Measurements from ENCODE around the gene PDE4D.
"Not testable (repeated sequence)": the region's sequence is repeated elsewhere in the genome, so short reads cannot be mapped to it uniquely, and the experiment has no call there.

PDE4D gene

DNA sequence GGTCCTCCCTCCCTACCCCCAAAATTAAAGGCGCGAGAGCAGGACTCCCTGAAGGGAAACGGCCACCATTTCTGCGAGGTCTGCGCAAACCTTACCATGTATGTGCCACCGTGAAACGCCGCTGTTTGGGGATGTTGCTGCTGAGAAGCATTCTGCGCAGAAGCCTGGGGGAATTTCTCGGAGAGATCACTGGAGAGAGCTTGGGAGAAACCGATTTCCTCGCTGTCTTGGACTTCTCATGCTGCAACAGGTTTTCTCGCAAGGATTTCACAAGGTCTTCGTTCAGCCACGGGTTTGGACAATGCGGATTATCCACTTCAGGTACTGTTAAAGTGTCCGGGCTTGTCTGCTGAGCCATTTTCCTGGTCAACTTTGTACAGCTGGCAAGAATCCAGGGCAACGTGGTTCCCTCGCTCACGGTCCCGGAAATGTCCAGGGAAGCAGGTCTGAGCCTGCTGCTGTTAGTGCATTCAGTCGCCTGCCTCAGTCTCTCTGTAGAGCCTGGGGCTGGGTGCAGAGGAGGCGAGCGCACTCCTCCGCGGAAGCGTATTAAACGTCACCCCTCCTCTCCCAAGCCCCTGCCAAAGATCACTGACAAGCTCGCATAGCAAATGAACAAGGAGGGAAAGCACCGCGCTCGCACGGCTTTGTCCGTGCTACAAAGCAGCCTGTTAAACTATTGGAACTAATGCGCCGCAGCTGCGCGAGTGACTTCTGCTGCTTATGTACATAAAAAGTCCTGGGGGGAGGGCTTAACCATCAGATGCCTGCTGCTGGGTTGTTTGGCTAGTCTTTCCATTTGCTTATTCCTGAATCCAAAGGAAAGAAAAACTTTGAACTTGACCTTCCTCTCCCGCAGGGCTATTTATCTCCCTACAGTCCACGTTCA, 125.1 kb downstream of the PDE4D start:
- DNase-seq (ENCODE audit: low read depth): no peak

DNA sequence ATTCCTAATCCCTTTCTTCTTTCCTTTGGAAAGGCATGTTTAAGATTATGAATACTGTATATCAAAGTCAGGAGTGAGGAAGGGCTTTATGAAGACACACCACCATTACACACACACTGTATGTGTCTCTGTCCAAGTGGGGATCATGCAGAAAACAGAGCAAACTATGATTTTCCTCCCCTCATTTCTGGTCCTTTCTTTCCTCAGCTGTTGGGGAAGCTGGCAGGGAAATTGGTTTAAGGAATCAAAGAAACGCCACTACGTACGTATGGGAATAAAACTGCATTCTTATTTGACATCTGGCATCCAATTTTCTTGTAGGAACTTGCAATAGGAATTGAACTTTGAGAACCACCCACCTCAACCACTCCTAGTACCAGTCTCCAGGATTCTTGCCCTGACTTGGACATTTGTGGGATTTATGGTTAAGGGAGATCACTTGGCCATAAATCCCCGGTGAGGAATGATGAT, 125.8 kb downstream of the PDE4D start:
- no peak for DNase-seq (ENCODE audit: low read depth)

DNA sequence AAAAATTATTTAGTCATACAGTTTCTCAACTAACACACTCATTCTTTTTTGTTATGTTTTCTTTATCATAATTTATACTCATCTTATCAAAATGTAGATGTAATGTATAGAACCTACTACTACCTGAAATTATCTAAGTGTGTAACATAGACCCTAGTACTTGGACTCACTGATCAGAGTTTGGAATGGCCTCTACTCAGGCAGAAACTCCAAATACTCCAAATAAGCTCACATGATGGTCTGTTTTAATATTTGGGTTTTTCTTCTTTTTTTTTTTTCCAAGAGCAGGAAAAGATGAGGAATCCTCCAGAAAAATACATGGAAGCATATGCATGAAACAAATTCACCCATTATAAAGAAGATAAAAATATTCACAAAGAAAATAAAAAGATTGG, 126.3 kb downstream of the PDE4D start:
- DNase-seq (ENCODE audit: low read depth): no peak

DNA sequence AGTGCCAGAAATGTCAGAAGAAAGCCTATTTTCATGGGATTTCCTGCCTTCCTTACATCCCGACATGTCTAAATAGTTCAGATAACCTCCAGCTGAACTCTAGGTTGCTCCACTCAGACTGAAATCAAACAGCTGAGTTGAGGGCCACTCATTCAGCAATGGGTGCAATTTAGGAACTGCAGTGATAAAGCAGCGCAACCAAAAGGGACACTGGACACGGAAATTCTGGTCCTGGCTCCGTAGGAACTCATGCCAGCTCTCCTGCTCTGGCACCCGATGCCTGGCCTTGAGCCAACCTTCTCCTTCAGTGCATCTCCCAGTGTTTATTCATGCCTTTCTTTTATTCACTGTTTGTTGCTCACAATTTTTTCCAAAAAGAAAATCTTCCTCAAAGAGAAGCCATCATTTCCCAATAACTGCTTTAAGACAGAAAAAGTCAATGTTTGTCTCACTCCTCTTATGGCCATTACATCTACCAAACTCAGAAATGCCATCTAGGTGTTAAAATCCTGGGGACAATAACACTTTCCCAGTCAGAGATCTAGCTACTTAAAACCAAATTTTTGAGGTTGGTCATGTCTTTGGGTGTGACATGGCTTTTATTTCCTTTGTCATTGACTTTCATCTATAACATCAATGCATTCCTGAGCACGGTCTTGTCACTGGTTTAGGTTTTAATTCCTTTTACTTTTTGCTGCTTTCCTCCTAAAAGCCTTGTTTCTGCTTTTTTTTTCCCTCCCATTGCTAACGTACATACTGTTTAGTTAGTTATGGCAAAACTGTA, 126.9 kb downstream of the PDE4D start:
- DNase-seq (ENCODE audit: low read depth): no peak

DNA sequence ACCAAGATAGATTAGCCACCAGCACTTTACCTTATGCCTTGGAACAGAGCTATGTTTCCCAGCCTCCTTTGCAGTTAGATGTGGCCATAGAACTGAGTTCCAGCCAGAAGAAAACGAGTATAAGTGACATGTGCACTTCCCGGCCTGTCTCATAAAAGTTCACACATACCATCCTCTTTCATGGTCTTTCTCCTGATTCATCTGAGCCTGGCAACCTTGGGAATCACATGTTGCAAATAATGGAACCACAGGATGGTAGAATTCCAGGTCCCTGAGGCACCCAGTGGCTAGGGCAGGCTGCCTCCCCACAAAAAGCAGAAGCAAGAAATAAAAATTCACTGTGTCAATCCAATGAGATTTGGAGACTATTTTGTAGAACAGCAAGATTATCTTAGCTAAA, 128.1 kb downstream of the PDE4D start:
- DNase-seq (ENCODE audit: low read depth): no peak

DNA sequence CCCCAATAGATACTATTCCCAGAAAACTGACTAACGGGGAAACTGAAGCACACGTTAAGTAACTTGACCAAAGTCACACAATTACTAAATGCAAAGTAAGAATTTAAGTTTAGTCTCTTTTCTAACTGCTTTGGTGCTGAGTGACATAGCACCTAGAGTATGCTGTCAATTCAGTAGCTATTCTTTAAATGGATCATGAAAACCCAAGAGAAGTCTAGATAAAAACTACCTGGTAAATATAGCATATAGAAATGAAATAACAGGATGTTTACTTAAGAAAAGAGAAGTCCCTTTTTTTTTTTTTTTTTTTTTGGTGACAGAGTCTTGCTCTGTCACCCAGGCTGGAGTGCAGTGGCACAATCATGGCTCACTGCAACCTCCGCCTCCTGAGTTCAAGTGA, 129.2 kb downstream of the PDE4D start:
- no peak for DNase-seq (ENCODE audit: low read depth)

DNA sequence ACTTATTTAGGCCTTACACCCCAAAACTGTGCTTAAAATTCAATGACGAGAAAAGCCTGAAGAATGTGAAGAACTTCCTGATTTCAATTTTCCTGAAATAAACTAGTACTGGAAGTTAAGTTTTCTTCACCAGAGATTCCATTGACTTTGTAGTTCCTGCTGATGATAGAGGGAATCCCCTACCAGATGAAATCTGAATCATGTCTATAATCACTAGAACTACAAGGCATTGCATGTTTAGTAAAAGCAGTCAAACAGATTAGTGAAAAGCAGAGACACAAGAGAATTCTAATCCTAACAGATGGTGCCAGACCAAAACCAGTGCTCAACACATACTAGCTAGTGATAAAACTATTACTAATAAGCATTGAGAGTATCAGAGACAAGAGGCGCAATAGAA, 130.0 kb downstream of the PDE4D start:
- no peak for DNase-seq (ENCODE audit: low read depth)

DNA sequence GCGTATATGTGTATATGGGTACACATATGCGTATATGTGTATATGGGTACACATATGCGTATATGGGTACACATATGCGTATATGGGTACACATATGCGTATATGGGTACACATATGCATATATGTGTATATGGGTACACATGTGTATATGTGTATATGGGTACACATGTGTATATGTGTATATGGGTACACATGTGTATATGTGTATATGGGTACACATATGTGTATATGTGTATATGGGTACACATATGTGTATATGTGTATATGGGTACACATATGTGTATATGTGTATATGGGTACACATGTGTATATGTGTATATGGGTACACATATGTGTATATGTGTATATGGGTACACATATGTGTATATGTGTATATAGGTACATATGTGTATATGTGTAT, 131.3 kb downstream of the PDE4D start:
- not testable (repeated sequence) for DNase-seq (ENCODE audit: low read depth)

DNA sequence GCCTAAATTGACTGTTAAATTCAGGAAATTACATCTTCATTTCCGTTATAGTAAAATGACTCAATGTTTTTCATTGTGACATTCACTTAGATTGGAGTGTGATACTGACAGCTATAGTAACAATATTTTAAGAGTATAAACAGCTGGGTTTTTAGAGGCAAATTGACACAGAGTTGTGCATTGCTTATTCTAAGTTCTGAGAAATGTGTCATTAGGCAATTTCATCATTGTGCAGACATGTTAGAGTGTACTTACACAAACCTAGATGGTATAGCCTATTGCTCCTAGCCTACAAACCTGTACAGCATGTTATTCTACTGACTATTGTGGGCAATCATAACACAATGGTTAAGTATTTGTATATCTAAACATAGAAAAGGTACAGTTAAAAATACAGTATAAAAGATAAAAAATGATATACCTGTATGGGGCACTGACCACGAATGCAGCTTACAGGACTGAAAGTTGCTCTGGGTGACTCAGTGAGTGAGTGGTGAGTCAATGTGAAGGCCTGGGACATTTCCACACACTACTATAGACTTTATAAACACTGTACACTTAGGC, 132.7 kb downstream of the PDE4D start:
- no peak for DNase-seq (ENCODE audit: low read depth)

DNA sequence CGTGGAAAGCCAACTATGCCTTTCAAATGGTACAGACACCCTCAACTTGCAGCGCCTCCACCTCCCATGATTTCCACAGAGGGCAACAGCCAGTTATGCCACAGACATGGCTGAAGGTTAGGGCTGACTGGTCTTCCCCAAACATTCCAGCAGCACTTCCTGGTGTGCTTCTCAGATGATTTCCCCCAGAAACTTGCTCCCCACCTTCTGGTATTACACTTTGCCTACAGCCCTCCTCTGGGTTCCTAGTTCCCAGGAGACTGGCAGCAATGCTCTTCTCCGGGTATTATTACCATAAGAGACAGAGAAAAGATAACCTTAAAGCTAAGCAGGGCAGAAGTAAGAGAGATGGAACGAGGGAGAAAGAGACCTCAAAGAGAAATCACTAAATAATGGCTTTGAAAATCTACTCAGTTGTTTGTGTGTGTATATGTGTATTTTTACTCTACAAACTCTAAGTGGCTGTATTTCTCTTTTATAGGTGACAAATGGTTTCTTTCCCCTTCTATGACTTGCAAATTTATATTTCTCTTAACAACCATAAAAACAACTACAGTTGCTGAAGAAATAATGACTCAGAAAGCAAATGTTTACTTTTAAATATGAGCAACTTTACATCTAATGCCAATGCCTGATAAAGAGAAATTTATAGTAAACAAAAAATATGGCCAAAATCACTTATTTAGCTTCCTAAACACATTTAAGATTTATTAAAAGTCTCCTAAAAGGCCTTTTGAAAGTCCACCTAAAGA, 133.8 kb downstream of the PDE4D start:
- DNase-seq (ENCODE audit: low read depth): no peak

DNA sequence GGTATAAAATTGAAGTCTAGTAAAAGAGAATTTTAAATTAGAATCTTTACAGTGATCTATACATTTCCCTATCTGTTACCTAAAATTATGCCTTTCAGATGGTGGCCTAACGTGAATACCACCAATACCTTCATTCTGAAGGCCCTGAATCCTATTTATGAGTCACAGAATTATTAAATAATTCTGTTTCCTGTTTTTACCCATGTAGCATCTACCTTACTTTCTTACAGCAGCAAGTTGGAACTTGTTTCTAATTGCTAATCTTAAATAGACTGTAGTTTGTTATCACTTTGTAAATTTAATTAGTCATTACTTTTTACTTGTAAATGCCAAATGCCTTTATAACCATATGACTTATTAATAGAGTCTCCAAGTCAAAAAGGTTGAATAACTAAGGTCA, 135.0 kb downstream of the PDE4D start:
- no peak for DNase-seq (ENCODE audit: low read depth)

DNA sequence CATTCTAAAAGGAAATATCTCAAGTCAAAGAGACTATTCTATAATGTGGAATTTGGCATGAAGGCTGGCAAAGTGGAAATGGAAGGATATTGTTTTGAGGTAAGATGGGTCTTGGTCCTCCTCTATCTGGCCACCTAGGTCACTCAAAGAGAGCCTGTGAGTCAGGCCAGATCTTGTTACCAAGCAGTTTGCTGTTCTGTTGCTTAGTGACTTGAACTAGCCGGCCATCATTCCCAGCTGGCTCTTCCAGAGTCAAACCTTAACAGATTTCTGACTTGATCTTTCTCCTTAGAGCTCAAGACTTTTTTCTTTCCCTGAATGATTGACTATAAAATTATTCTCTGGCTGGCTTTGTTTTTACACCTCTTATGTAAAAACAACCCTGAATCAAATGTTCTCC, 136.1 kb downstream of the PDE4D start:
- DNase-seq (ENCODE audit: low read depth): no peak

DNA sequence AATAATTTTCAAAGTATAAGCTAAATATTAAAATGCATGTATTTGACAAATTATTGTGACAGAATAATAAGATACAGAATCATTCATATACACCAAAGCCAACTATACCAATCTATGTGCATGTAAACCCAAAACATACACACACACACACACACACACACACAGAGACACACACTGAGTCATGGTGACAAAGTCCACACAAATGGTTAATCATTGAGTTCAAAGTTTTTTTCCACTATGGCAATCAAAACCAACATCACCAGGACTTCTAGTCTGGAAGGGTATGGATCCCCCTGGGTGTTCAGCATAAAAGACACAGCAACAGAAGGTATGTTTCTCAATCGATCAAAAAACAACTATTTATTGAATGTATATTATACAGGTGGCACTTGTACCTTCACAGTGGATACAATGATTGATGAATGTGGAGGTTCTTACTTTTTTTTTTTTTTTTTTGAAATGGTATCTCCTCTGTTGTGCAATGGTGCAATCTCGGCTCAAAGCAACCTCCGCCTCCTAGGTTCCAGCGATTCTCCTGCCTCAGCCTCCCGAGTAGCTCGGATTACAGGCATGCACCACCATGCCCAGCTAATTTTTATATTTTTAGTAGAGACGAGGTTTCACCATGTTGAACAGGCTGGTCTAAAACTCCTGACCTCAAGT, 137.0 kb downstream of the PDE4D start:
- no peak for DNase-seq (ENCODE audit: low read depth)

DNA sequence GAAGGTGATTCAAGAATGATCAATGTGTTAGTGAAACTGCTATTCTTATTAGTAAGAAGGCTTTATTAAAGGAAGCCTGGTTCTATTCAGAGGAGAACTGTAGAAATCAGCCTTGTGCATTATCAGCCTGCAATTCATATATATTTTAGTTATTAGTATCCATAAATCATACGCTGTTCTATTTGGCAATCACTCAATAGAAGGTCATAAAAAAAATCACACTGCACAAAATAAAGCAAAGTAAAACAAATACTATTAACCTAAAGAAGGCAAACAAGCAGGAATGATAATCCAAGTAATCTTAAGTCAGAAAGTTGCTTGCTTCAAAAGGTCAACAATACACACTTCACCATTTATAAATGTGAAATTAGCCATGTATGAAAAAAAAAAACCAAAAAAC, 138.1 kb downstream of the PDE4D start:
- no peak for DNase-seq (ENCODE audit: low read depth)

DNA sequence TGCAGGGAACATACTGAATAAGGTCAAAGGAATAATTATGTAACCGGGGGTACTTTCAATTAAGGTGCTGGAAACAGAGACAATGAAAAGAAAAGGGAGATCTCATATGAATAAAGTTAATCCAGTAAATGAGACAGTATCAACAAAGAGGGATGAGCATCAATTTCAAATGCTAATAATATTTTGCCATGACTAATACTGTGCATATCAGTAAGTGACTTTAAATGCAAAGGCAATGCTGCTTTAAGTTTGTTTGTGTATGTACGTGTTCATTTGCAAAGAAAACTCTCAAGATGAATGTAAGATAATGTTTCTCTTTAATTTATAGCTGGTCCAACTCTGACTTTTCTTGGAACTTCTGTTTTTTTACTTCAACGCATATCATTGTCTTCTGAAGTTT, 139.9 kb downstream of the PDE4D start:
- no peak for DNase-seq (ENCODE audit: low read depth)

DNA sequence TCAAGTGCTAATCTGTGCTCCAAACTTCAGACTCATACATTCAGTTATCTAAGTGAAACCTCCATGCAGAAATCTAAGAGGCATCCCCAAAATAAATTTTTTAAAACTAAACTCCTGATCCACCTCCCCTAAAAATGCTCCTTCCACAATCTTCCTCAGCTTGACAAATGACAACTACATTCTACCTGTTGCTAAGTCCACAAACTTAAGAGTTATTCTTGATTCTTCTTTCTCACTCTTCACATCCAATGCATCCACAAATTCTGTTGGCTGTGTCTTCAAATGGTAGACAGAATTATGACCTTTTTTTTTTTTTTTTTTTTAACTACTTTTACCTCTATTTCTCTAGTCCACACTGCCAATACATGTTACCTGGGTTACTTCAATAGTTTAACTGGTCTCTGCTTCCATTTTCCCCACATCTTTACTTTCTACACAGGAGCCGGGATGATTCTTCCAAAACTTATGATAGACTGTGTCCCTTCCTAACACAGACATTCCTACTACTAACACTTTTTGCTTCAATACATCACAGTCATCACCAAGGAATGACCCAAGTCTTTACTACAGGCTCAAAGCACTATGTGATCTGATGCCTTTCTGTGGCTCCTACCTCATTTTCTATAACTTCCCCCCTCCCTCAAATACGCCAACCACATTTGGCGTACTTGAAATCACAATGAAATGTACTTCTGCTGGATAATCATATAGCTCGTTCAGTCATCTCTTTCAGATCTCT, 143.6 kb downstream of the PDE4D start:
- no peak for DNase-seq (ENCODE audit: low read depth)

DNA sequence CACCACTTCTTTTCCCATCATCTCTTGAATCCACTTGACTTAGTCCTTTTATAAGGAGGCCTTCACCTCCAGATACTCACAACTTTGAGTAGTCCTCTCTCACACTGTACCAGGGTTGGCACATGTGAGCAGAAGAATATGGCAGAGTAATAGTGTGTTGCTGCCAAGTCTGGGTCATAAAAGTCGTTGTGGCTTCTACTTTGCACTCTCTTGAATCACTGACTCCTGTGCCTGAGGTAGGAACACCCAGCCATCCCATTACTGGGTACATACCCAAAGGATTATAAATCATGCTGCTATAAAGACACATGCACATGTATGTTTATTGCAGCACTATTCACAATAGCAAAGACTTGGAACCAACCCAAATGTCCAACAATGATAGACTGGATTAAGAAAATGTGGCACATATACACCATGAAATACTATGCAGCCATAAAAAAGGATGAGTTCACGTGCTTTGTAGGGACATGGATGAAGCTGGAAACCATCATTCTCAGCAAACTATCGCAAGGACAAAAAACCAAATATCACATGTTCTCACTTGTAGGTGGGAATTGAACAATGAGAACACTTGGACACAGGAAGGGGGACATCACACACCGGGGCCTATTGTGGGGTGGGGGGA, 145.4 kb downstream of the PDE4D start:
- not testable (repeated sequence) for DNase-seq (ENCODE audit: low read depth)

DNA sequence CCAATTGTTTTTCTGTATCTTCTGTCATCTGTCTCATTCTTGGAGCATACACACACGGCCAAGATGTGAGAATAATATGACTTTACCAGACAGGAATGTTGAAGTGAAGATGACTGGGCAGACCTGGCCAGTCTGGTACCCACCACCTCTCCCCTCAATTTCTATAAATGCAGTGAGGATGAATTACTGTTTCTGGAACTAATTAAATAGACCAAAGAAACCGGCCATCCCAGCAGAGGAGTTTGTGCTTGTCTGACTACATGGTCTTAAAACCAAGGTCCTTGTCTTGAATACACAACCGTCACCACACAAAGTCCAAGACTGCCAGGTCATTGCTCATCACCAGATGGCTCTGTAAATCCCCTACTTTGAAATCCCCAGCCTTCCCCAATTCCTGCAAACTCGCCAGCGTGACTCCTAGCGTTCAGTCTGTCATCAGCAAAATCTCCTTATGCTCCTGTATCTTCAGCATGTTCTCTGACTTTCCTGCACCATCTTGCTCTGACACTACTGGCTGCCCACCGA, 147.2 kb downstream of the PDE4D start:
- no peak for DNase-seq (ENCODE audit: low read depth)

DNA sequence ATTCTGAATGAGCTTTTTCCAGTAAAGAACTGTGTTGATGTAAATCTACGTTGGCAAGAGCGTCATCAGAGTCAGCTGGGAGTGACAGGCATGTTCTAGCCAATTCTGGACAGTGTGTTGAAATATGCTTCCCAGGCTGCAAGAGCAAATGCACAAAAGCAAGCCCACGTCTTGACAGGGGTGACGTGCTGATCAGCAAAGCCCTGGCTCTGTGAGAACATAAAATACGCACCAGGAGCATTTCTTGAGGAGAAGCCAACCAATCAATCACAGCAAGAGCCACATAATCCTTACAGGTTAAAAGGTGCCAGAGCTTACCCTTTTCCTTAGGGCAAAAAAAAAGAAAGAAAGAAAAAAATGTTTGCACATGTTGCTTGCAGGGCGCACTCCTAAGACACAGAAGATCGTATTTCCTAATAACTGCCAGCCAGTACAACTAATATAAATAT, 148.1 kb downstream of the PDE4D start:
- DNase-seq (ENCODE audit: low read depth): no peak

DNA sequence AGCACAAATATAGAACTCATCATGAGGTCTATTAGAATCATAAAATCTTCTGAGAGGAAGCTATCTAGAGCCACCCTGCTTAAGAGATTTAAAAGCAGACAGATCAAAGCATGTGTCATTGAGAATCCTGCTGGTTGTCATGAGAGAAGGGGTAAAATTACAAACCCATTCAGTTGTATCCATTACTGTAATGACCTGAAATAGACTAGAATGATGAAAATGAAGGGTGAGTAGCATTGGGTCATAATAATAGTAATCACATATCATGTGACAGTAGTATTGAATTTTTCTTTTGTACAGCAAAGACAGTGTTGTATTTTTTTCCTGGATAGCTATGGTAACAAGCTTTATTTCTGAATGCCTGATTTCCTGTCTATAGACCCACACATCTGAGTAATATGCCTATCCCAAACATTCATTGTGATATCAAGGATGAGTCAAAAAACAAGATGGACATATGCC, 149.0 kb downstream of the PDE4D start:
- DNase-seq (ENCODE audit: low read depth): no peak
